ENCODE results near the gene ERICH4. TPM values are rescaled to one million over a fixed set of nuclear protein-coding genes. Genes with fewer than 3 reads are reported as not detected.
"Not testable (repeated sequence)": the region's sequence is repeated elsewhere in the genome, so short reads cannot be mapped to it uniquely, and the experiment has no call there.

ERICH4 gene
- total RNA-seq, 6 experiments from 2014 or later, result not detected

- WGBS (ENCODE audit: insufficient coverage, low coverage, low lambda C conversion rate, missing lambda C conversion rate), result 24% methylated on average over 7 of the region's 7 CpGs
- Histone ChIP-seq H3K4me3 (no peak overlapping the region), H3K27me3 (no peaks in the 10 kb centered on the region), H3K9me3 (no peaks in the 10 kb centered on the region), H3K4me1 (no peaks in the 10 kb centered on the region), H3K27ac (peak overlapping the region in 2 of 3 donors; percentile 13 to 62), H3K36me3 (no peaks in the 10 kb centered on the region)
- DNase-seq (peak in 1 of 3 donors; percentile 18), ATAC-seq (peak; percentile 38 to 79 (median 59))
- no peak for TF ChIP-seq POLR2A (IDR thresholded peaks at IDR 0.05)
- TF ChIP-seq, protein P1, sequence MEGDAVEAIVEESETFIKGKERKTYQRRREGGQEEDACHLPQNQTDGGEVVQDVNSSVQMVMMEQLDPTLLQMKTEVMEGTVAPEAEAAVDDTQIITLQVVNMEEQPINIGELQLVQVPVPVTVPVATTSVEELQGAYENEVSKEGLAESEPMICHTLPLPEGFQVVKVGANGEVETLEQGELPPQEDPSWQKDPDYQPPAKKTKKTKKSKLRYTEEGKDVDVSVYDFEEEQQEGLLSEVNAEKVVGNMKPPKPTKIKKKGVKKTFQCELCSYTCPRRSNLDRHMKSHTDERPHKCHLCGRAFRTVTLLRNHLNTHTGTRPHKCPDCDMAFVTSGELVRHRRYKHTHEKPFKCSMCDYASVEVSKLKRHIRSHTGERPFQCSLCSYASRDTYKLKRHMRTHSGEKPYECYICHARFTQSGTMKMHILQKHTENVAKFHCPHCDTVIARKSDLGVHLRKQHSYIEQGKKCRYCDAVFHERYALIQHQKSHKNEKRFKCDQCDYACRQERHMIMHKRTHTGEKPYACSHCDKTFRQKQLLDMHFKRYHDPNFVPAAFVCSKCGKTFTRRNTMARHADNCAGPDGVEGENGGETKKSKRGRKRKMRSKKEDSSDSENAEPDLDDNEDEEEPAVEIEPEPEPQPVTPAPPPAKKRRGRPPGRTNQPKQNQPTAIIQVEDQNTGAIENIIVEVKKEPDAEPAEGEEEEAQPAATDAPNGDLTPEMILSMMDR (IDR thresholded peaks at IDR 0.05), result no peak
- intact Hi-C loops (cut with DNase I), result loop anchor here in 1 of 2 donors (10.0 kb wide), 1 partner anchor 108 kb away; no protein-coding TSS in a partner anchor
Observed at GRCh38 chr19:41456342-41456918, 13.5 kb downstream of the ERICH4 start.

- TF ChIP-seq POLR2A (IDR thresholded peaks at IDR 0.05), result no peak
- TF ChIP-seq, protein P1 (IDR thresholded peaks at IDR 0.05), result no peak
- 38% methylated on average over 1 of the region's 1 CpG for WGBS (ENCODE audit: insufficient coverage, low coverage, low lambda C conversion rate, missing lambda C conversion rate)
- Histone ChIP-seq H3K9me3 (no peaks in the 10 kb centered on the region), H3K4me3 (no peak overlapping the region), H3K27me3 (no peaks in the 10 kb centered on the region), H3K27ac (no peak overlapping the region), H3K36me3 (no peaks in the 10 kb centered on the region), H3K4me1 (no peaks in the 10 kb centered on the region)
- no peak for ATAC-seq
- no peak for DNase-seq
- intact Hi-C loops (cut with DNase I), result loop anchor here in 1 of 2 donors (10.0 kb wide), 1 partner anchor 108 kb away; no protein-coding TSS in a partner anchor
Observed at GRCh38 chr19:41457241-41457640, 14.3 kb downstream of the ERICH4 start.

GRCh38 chr19:41462497-41462896 lies 19.5 kb downstream of the ERICH4 start:
- no peak overlapping the region for H3K27ac ChIP-seq

GRCh38 chr19:41463257-41464256 lies 20.6 kb downstream of the ERICH4 start:
- H3K27ac ChIP-seq; H3K9me3 ChIP-seq; H3K4me1 ChIP-seq; H3K4me3 ChIP-seq; intact Hi-C loops (cut with DNase I); H3K27me3 ChIP-seq; H3K36me3 ChIP-seq; DNase-seq; ATAC-seq: not testable (repeated sequence)
- 67% methylated on average over 22 of the region's 22 CpGs for WGBS (ENCODE audit: insufficient coverage, low coverage, low lambda C conversion rate, missing lambda C conversion rate)

More at GRCh38 chr19:41462497-41462896, 19.5 kb downstream of the ERICH4 start:
- no peak overlapping the region for H3K4me3 ChIP-seq
- H3K36me3 ChIP-seq, result no peaks in the 10 kb centered on the region
- TF ChIP-seq, protein P1 (IDR thresholded peaks at IDR 0.05), result no peak
- no peak for TF ChIP-seq POLR2A (IDR thresholded peaks at IDR 0.05)
- ATAC-seq (no peak), DNase-seq (no peak)
- no peaks in the 10 kb centered on the region for H3K4me1 ChIP-seq
- intact Hi-C loops (cut with DNase I), result no loop called here
- WGBS (ENCODE audit: insufficient coverage, low coverage, low lambda C conversion rate, missing lambda C conversion rate), result 51% methylated on average over 5 of the region's 6 CpGs
- H3K9me3 ChIP-seq, result no peaks in the 10 kb centered on the region
- H3K27me3 ChIP-seq, result no peaks in the 10 kb centered on the region

- no peak for DNase-seq
- no peak for ATAC-seq
- intact Hi-C loops (cut with DNase I), result no loop called here
- no peak overlapping the region for H3K27ac ChIP-seq
- H3K4me3 ChIP-seq, result no peak overlapping the region
- H3K36me3 ChIP-seq, result no peaks in the 10 kb centered on the region
- H3K4me1 ChIP-seq, result no peaks in the 10 kb centered on the region
- TF ChIP-seq POLR2A (IDR thresholded peaks at IDR 0.05), result no peak
- TF ChIP-seq, protein P1 (IDR thresholded peaks at IDR 0.05), result no peak
- peaks cover 0 to 5% of the 10 kb centered on the region in 2 donors for H3K27me3 ChIP-seq
- H3K9me3 ChIP-seq, result no peaks in the 10 kb centered on the region
Observed at GRCh38 chr19:41476583-41476982, 33.6 kb downstream of the ERICH4 start.
